NCI-H2081 treated with DMSO at 0.1 percent for 48 hours (cell line): Measurements from ENCODE around the gene NPIPA5.
"Not testable (repeated sequence)": the region's sequence is repeated elsewhere in the genome, so short reads cannot be mapped to it uniquely, and the experiment has no call there.

Experiments used
- DNase-seq: peaks from one replicate; lab custom pipeline; 2025; lab: John Stamatoyannopoulos, UW

NPIPA5 gene

GRCh38 chr16:15389916-15390315, 11.8 kb upstream of the NPIPA5 start:
- not testable (repeated sequence) for DNase-seq

- not testable (repeated sequence) for DNase-seq
These were observed 10.0 kb upstream of the NPIPA5 start for GRCh38 chr16:15388060-15388459.

- DNase-seq: not testable (repeated sequence)
These were observed 4.7 kb upstream of the NPIPA5 start for GRCh38 chr16:15382810-15383209.

GRCh38 chr16:15357495-15357894, 20.6 kb downstream of the NPIPA5 start:
- DNase-seq: not testable (repeated sequence)

- DNase-seq: not testable (repeated sequence)
These were observed 23.2 kb downstream of the NPIPA5 start for GRCh38 chr16:15354846-15355245.

- DNase-seq: not testable (repeated sequence)
These were observed 25.2 kb downstream of the NPIPA5 start for GRCh38 chr16:15352852-15353251.

GRCh38 chr16:15351745-15352144, 26.3 kb downstream of the NPIPA5 start:
- not testable (repeated sequence) for DNase-seq

GRCh38 chr16:15351251-15351650, 26.8 kb downstream of the NPIPA5 start:
- not testable (repeated sequence) for DNase-seq

- not testable (repeated sequence) for DNase-seq
These were observed 29.4 kb downstream of the NPIPA5 start for GRCh38 chr16:15348721-15349120.

GRCh38 chr16:15342337-15342736, 35.8 kb downstream of the NPIPA5 start:
- not testable (repeated sequence) for DNase-seq

GRCh38 chr16:15338986-15339385, 39.1 kb downstream of the NPIPA5 start:
- DNase-seq: not testable (repeated sequence)

- not testable (repeated sequence) for DNase-seq
These were observed 40.0 kb downstream of the NPIPA5 start for GRCh38 chr16:15337974-15338605.

GRCh38 chr16:15335609-15336008, 42.5 kb downstream of the NPIPA5 start:
- not testable (repeated sequence) for DNase-seq

- not testable (repeated sequence) for DNase-seq
These were observed 44.1 kb downstream of the NPIPA5 start for GRCh38 chr16:15333969-15334368.

- not testable (repeated sequence) for DNase-seq
These were observed 47.1 kb downstream of the NPIPA5 start for GRCh38 chr16:15330978-15331377.

GRCh38 chr16:15324954-15325353, 53.1 kb downstream of the NPIPA5 start:
- not testable (repeated sequence) for DNase-seq

GRCh38 chr16:15323373-15323772, 54.7 kb downstream of the NPIPA5 start:
- DNase-seq: not testable (repeated sequence)

GRCh38 chr16:15321221-15321620, 56.9 kb downstream of the NPIPA5 start:
- DNase-seq: not testable (repeated sequence)

GRCh38 chr16:15314562-15314961, 63.5 kb downstream of the NPIPA5 start:
- DNase-seq: not testable (repeated sequence)
